Peyer's patch (tissue), 4 donors: ENCODE measurements around the gene CD44.

Experiments used
- POLR2A ChIP-seq, 2 donors: fragments of 450-650 bp; IDR thresholded peaks; one replicate each; pipeline ENCODE4 v1.5.1; 2017; ENCODE audit warnings: antibody characterized with exemption in 2 of 2, mild to moderate bottlenecking in 2 of 2, moderate library complexity in 2 of 2
- TF ChIP-seq, protein P1 (sequence below), 6 experiments: fragments of 450-650 bp in 4 of 6; fragments of 200-600 bp in 2 of 6; sonication (generic) in 1 of 6; IDR thresholded peaks; one replicate each; pipeline ENCODE4 v1.5.1; 2017 to 2019; ENCODE audit warnings: antibody characterized with exemption in 6 of 6, mild to moderate bottlenecking in 3 of 6, moderate library complexity in 1 of 6

DNA sequence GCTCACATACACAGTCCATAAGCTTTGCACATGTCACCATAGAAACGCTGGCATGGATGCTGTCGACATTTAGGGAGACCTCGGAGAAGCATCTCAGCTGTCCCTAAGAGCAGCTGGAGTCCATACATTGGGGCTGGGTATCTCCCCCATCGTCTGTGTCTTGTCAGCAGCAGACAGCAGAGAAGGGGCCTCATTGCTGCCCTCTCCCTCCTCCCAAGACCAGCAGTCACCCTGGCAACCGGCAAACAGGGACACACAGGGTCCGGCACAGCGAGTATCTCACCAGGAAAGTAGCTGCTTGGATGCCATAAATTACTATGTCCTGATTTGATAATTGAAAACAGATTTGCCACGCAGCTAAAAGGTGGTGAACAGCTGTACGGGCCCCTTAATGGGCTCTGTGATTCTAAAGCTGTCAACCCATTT is 84.4 kb downstream of the CD44 start:
- TF ChIP-seq, protein P1, sequence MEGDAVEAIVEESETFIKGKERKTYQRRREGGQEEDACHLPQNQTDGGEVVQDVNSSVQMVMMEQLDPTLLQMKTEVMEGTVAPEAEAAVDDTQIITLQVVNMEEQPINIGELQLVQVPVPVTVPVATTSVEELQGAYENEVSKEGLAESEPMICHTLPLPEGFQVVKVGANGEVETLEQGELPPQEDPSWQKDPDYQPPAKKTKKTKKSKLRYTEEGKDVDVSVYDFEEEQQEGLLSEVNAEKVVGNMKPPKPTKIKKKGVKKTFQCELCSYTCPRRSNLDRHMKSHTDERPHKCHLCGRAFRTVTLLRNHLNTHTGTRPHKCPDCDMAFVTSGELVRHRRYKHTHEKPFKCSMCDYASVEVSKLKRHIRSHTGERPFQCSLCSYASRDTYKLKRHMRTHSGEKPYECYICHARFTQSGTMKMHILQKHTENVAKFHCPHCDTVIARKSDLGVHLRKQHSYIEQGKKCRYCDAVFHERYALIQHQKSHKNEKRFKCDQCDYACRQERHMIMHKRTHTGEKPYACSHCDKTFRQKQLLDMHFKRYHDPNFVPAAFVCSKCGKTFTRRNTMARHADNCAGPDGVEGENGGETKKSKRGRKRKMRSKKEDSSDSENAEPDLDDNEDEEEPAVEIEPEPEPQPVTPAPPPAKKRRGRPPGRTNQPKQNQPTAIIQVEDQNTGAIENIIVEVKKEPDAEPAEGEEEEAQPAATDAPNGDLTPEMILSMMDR (IDR thresholded peaks at IDR 0.05): no peak
- TF ChIP-seq POLR2A (IDR thresholded peaks at IDR 0.05): no peak
